ENCODE measurements around the gene CHD1. TPM values are rescaled to one million over a fixed set of nuclear protein-coding genes. Genes with fewer than 3 reads are reported as not detected.

Gene CHD1
- polyA plus RNA-seq (2013) = 49.1 TPM

DNA sequence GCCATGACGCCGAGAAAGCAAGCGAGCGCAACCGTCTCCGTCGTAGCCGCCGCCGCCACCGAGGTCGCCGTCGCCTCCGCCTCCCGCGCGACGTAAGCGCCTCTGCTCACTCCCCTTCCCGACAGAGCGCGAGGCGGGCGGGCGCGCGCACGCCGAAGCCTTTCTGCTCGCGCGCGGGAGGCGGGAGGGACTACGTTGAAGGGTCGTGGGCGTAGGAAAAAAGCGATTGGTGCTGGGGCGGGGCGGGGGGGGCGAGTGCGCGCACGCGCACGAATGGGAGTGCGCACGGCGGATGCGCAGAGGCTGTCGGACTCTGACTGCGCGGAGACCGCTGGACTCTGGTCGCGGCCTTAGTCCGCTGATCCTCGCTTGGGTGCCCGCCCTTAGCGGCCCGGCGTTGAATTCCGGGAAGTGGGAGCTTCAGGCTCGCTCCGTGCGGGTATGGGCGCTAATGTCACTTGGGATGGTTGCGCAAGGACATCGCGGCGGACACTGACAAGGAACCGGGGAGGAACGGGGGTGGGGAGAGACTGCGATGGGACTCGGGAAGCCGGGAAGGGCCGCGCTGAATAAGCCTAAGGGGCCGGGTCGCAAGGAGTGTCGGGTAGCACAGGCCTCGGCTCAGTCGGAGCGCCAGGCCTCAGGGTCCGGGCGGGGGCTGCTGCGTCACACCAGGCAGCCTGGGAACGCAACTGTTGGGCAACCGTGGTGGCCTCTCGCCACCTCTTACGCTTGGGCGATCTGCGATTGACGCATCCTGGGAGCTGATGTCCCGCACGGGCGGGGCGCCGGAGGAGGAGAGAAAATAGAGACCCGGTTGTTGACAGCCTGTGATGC lies at the start of gene CHD1:
CHD1 (minus strand) TSS at position 135 of the 837 bp plus-strand sequence. CDS start 2,621 bp downstream, outside the sequence.
- H3K27me3 ChIP-seq (replicated peaks in 2 of 5; ENCODE audit: control insufficient read depth in 4 of 5, insufficient read depth in 5 of 5, low read length in 4 of 5) = no peaks in the 10 kb centered on the region
- peaks cover 0 to 13% (median 3%) of the 10 kb centered on the region in 4 experiments for H3K36me3 ChIP-seq (ENCODE audit: control insufficient read depth in 4 of 4, insufficient read depth in 4 of 4, low read length in 3 of 4)
- no peaks in the 10 kb centered on the region for H3K9me3 ChIP-seq (ENCODE audit: control extremely low read depth in 1 of 5, control insufficient read depth in 4 of 5, insufficient read depth in 2 of 5, low read depth in 1 of 5, low read length in 4 of 5)
- H3K4me1 ChIP-seq (ENCODE audit: control extremely low read depth in 1 of 4, control insufficient read depth in 4 of 4, insufficient read depth in 4 of 4, low read length in 3 of 4) = peaks cover 17 to 43% (median 33%) of the 10 kb centered on the region in 4 experiments
- peak within 1 kb of the TSS; percentile 98 to 99 for H3K27ac ChIP-seq (ENCODE audit: insufficient read depth in 1 of 2, low read depth in 1 of 2, low read length in 2 of 2, poor library complexity in 1 of 2, severe bottlenecking in 2 of 2)
- WGBS (ENCODE audit: insufficient coverage) = under 1% methylated on average over 77 of the region's 101 CpGs
- POLR2A ChIA-PET = interaction anchor here (0.6 kb wide), 1 partner anchor 98 kb away, joined by 3 read pairs; no protein-coding TSS in a partner anchor
- CTCF ChIA-PET = interaction anchor here (1.0 to 2.1 kb wide), 5 partner anchors 16 to 104 kb away, joined by 3 to 9 read pairs (median 4); no protein-coding TSS in a partner anchor
- H3K4me3 ChIP-seq (ENCODE audit: control insufficient read depth in 1 of 7, extremely low read depth in 1 of 7, insufficient read depth in 4 of 7, low read depth in 2 of 7, low read length in 6 of 7) = peak within 1 kb of the TSS; percentile 79 to 99 (median 95)
- peak; percentile 97 to 98 (median 98) for DNase-seq

GRCh38 chr5:98978528-98978927 lies 49.7 kb upstream of the CHD1 start:
- CTCF ChIA-PET = interaction anchor here (1.3 to 1.5 kb wide), 2 partner anchors 10 to 24 kb away, joined by 3 to 4 read pairs; no protein-coding TSS in a partner anchor
- no peak for DNase-seq
- no CpG with 5 or more reads among the region's 1 CpG for WGBS (ENCODE audit: insufficient coverage)
- H3K9me3 ChIP-seq (ENCODE audit: control extremely low read depth in 1 of 5, control insufficient read depth in 4 of 5, insufficient read depth in 2 of 5, low read depth in 1 of 5, low read length in 4 of 5) = no peaks in the 10 kb centered on the region
- no peaks in the 10 kb centered on the region for H3K36me3 ChIP-seq (ENCODE audit: control insufficient read depth in 4 of 4, insufficient read depth in 4 of 4, low read length in 3 of 4)
- H3K4me3 ChIP-seq (ENCODE audit: control insufficient read depth in 1 of 7, extremely low read depth in 1 of 7, insufficient read depth in 4 of 7, low read depth in 2 of 7, low read length in 6 of 7) = no peak overlapping the region
- no peak overlapping the region for H3K27ac ChIP-seq (ENCODE audit: insufficient read depth in 1 of 2, low read depth in 1 of 2, low read length in 2 of 2, poor library complexity in 1 of 2, severe bottlenecking in 2 of 2)
- H3K27me3 ChIP-seq (replicated peaks in 2 of 5; ENCODE audit: control insufficient read depth in 4 of 5, insufficient read depth in 5 of 5, low read length in 4 of 5) = no peaks in the 10 kb centered on the region
- POLR2A ChIA-PET = no interaction called here
- peaks cover 0 to 2% (median 0%) of the 10 kb centered on the region in 4 experiments for H3K4me1 ChIP-seq (ENCODE audit: control extremely low read depth in 1 of 4, control insufficient read depth in 4 of 4, insufficient read depth in 4 of 4, low read length in 3 of 4)

DNA sequence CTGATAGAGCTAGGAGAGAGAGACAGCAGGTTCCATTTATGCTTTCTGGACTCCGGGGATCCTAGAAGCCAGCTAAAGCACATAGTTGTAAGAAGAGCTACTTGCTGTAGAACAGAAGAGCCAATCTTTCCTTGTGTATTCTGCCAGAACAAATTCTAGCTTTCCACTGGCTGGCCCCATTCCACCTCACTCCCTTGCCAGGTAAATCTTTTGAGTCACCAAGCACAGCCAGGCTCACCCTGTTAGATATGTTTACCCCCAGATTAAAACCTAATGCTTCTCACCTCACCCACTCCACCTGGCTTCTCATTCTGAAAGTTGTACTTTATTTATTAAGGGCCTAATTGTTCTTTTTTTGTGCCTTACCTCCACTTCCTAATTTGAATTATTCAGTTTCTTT lies 48.9 kb upstream of the CHD1 start:
- CTCF ChIA-PET = interaction anchor here (1.3 to 1.5 kb wide), 2 partner anchors 9 to 25 kb away, joined by 3 to 4 read pairs; no protein-coding TSS in a partner anchor

DNA sequence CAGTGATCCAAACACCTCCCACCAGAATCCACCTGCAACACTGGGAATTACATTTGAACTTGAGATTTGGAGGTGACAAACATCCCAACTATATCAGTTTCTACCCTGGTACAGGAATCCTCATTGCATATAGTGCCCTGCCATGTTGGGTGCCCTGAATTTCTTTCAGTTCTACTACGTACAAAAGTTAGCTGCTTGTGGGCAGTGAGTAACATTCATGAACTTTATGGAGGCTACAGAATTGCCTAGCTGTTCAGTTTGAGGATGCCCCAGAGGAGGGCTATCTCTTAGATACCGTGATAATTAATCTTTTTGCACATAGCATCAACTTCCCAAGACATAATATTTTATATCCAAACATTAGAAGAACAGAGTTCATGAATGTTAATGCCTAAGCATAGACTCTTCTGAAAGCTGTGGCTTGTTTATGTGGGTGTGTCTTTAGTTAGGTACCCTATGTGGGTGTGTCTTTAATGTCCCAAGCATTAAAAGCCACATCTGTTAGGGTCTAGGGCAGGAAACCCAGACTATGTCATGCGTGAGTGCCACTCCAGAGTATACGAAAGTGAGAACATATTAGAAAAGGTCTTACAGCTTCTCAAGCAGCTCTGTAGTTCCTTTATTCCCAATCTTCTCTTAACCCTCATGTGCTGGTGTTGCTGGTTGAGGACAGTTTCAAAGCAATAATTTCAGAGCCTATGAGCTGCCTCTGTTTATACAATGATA lies 47.0 kb upstream of the CHD1 start:
- no peak for DNase-seq
- peaks cover 0 to 2% (median 0%) of the 10 kb centered on the region in 4 experiments for H3K4me1 ChIP-seq (ENCODE audit: control extremely low read depth in 1 of 4, control insufficient read depth in 4 of 4, insufficient read depth in 4 of 4, low read length in 3 of 4)
- no peaks in the 10 kb centered on the region for H3K27me3 ChIP-seq (replicated peaks in 2 of 5; ENCODE audit: control insufficient read depth in 4 of 5, insufficient read depth in 5 of 5, low read length in 4 of 5)
- H3K36me3 ChIP-seq (ENCODE audit: control insufficient read depth in 4 of 4, insufficient read depth in 4 of 4, low read length in 3 of 4) = no peaks in the 10 kb centered on the region
- POLR2A ChIA-PET = no interaction called here
- no peaks in the 10 kb centered on the region for H3K9me3 ChIP-seq (ENCODE audit: control extremely low read depth in 1 of 5, control insufficient read depth in 4 of 5, insufficient read depth in 2 of 5, low read depth in 1 of 5, low read length in 4 of 5)
- H3K4me3 ChIP-seq (ENCODE audit: control insufficient read depth in 1 of 7, extremely low read depth in 1 of 7, insufficient read depth in 4 of 7, low read depth in 2 of 7, low read length in 6 of 7) = no peak overlapping the region
- H3K27ac ChIP-seq (ENCODE audit: insufficient read depth in 1 of 2, low read depth in 1 of 2, low read length in 2 of 2, poor library complexity in 1 of 2, severe bottlenecking in 2 of 2) = no peak overlapping the region
- WGBS (ENCODE audit: insufficient coverage) = 100% methylated on average over 2 of the region's 4 CpGs
- CTCF ChIA-PET = no interaction called here

More for the DNA sequence above, 48.9 kb upstream of the CHD1 start:
- POLR2A ChIA-PET = no interaction called here
- Histone ChIP-seq H3K4me3 (ENCODE audit: control insufficient read depth in 1 of 7, extremely low read depth in 1 of 7, insufficient read depth in 4 of 7, low read depth in 2 of 7, low read length in 6 of 7) (no peak overlapping the region), H3K27me3 (replicated peaks in 2 of 5; ENCODE audit: control insufficient read depth in 4 of 5, insufficient read depth in 5 of 5, low read length in 4 of 5) (no peaks in the 10 kb centered on the region), H3K4me1 (ENCODE audit: control extremely low read depth in 1 of 4, control insufficient read depth in 4 of 4, insufficient read depth in 4 of 4, low read length in 3 of 4) (peaks cover 0 to 2% (median 0%) of the 10 kb centered on the region in 4 experiments), H3K9me3 (ENCODE audit: control extremely low read depth in 1 of 5, control insufficient read depth in 4 of 5, insufficient read depth in 2 of 5, low read depth in 1 of 5, low read length in 4 of 5) (no peaks in the 10 kb centered on the region), H3K27ac (ENCODE audit: insufficient read depth in 1 of 2, low read depth in 1 of 2, low read length in 2 of 2, poor library complexity in 1 of 2, severe bottlenecking in 2 of 2) (no peak overlapping the region), H3K36me3 (ENCODE audit: control insufficient read depth in 4 of 4, insufficient read depth in 4 of 4, low read length in 3 of 4) (no peaks in the 10 kb centered on the region)
- no CpG with 5 or more reads among the region's 1 CpG for WGBS (ENCODE audit: insufficient coverage)
- no peak for DNase-seq

GRCh38 chr5:98975223-98975622 lies 46.4 kb upstream of the CHD1 start:
- POLR2A ChIA-PET = no interaction called here

GRCh38 chr5:98969400-98969799 lies 40.6 kb upstream of the CHD1 start:
- ChIA-PET POLR2A (no interaction called here), CTCF (interaction anchor here (0.7 kb wide), 1 partner anchor 8 kb away, joined by 4 read pairs; no protein-coding TSS in a partner anchor)
- H3K36me3 ChIP-seq (ENCODE audit: control insufficient read depth in 4 of 4, insufficient read depth in 4 of 4, low read length in 3 of 4) = no peaks in the 10 kb centered on the region
- H3K27me3 ChIP-seq (replicated peaks in 2 of 5; ENCODE audit: control insufficient read depth in 4 of 5, insufficient read depth in 5 of 5, low read length in 4 of 5) = no peaks in the 10 kb centered on the region
- H3K9me3 ChIP-seq (ENCODE audit: control extremely low read depth in 1 of 5, control insufficient read depth in 4 of 5, insufficient read depth in 2 of 5, low read depth in 1 of 5, low read length in 4 of 5) = peaks cover 2 to 9% (median 4%) of the 10 kb centered on the region in 5 experiments
- H3K4me3 ChIP-seq (ENCODE audit: control insufficient read depth in 1 of 7, extremely low read depth in 1 of 7, insufficient read depth in 4 of 7, low read depth in 2 of 7, low read length in 6 of 7) = no peak overlapping the region
- no peak for DNase-seq
- no peaks in the 10 kb centered on the region for H3K4me1 ChIP-seq (ENCODE audit: control extremely low read depth in 1 of 4, control insufficient read depth in 4 of 4, insufficient read depth in 4 of 4, low read length in 3 of 4)
- H3K27ac ChIP-seq (ENCODE audit: insufficient read depth in 1 of 2, low read depth in 1 of 2, low read length in 2 of 2, poor library complexity in 1 of 2, severe bottlenecking in 2 of 2) = no peak overlapping the region
- 85% methylated on average over 2 of the region's 4 CpGs for WGBS (ENCODE audit: insufficient coverage)

More at GRCh38 chr5:98975223-98975622, 46.4 kb upstream of the CHD1 start:
- Histone ChIP-seq H3K36me3 (ENCODE audit: control insufficient read depth in 4 of 4, insufficient read depth in 4 of 4, low read length in 3 of 4) (no peaks in the 10 kb centered on the region), H3K4me3 (ENCODE audit: control insufficient read depth in 1 of 7, extremely low read depth in 1 of 7, insufficient read depth in 4 of 7, low read depth in 2 of 7, low read length in 6 of 7) (no peak overlapping the region), H3K27ac (ENCODE audit: insufficient read depth in 1 of 2, low read depth in 1 of 2, low read length in 2 of 2, poor library complexity in 1 of 2, severe bottlenecking in 2 of 2) (no peak overlapping the region), H3K4me1 (ENCODE audit: control extremely low read depth in 1 of 4, control insufficient read depth in 4 of 4, insufficient read depth in 4 of 4, low read length in 3 of 4) (peaks cover 0 to 2% (median 0%) of the 10 kb centered on the region in 4 experiments), H3K9me3 (ENCODE audit: control extremely low read depth in 1 of 5, control insufficient read depth in 4 of 5, insufficient read depth in 2 of 5, low read depth in 1 of 5, low read length in 4 of 5) (no peaks in the 10 kb centered on the region), H3K27me3 (replicated peaks in 2 of 5; ENCODE audit: control insufficient read depth in 4 of 5, insufficient read depth in 5 of 5, low read length in 4 of 5) (no peaks in the 10 kb centered on the region)
- no peak for DNase-seq
- WGBS (ENCODE audit: insufficient coverage) = 100% methylated on average over 2 of the region's 2 CpGs
- CTCF ChIA-PET = no interaction called here

Measured in common myeloid progenitor, CD34-positive (primary cell).